Smooth muscle cell (in vitro differentiated cells): Measurements from ENCODE around the gene IDH3A. TPM values are rescaled to one million over a fixed set of nuclear protein-coding genes. Genes with fewer than 3 reads are reported as not detected.

Experiments
- DNase-seq: peaks from one replicate; lab custom pipeline; 2025; ENCODE audit not compliant: unreplicated experiment; lab: John Stamatoyannopoulos, UW
- H2AFZ ChIP-seq: fragments of 200-600 bp; sonication (generic); 2 replicates; pipeline ENCODE4 v1.6.0; 2016; ENCODE audit warnings: antibody characterized with exemption, low read depth, mild to moderate bottlenecking
- H3F3A ChIP-seq: fragments of 200-600 bp; sonication (generic); 2 replicates; pipeline ENCODE4 v1.6.0; 2017; ENCODE audit warnings: antibody characterized with exemption, low read depth
- H3K27ac ChIP-seq: fragments of 200-600 bp; sonication (generic); 2 replicates; pipeline ENCODE4 v1.5.1; 2016; ENCODE audit warnings: low read depth, mild to moderate bottlenecking
- H3K27me3 ChIP-seq: fragments of 200-600 bp; sonication (generic); 2 replicates; pipeline ENCODE4 v1.6.1; 2016; ENCODE audit warnings: low read depth, mild to moderate bottlenecking
- H3K36me3 ChIP-seq: fragments of 200-600 bp; sonication (generic); 2 replicates; pipeline ENCODE4 v1.5.1; 2016; ENCODE audit warnings: low read depth
- H3K4me1 ChIP-seq: fragments of 200-600 bp; sonication (generic); 2 replicates; pipeline ENCODE4 v1.5.1; 2016; ENCODE audit warnings: low read depth
- H3K4me2 ChIP-seq: fragments of 200-600 bp; sonication (generic); 2 replicates; pipeline ENCODE4 v1.6.0; 2016; ENCODE audit warnings: mild to moderate bottlenecking
- H3K4me3 ChIP-seq: fragments of 200-600 bp; sonication (generic); 2 replicates; pipeline ENCODE4 v1.5.1; 2016; ENCODE audit warnings: mild to moderate bottlenecking
- H3K79me2 ChIP-seq: fragments of 200-600 bp; sonication (generic); 2 replicates; pipeline ENCODE4 v1.6.0; 2016; ENCODE audit warnings: low read depth, mild to moderate bottlenecking
- H3K9ac ChIP-seq: fragments of 200-600 bp; sonication (generic); 2 replicates; pipeline ENCODE4 v1.6.0; 2016; ENCODE audit warnings: low read depth
- H3K9me3 ChIP-seq: fragments of 200-600 bp; sonication (generic); replicated peaks from 2 replicates; pipeline ENCODE4 v1.5.1; 2016; ENCODE audit warnings: low read depth
- H4K20me1 ChIP-seq: fragments of 200-600 bp; sonication (generic); 2 replicates; pipeline ENCODE4 v1.6.0; 2016; ENCODE audit warnings: low read depth
- whole genome bisulfite sequencing: methylation state at CpG from one replicate; pipeline ENCODE4 v1.1.7; 2016; ENCODE audit warnings: low lambda C conversion rate; 5-methylcytosine and 5-hydroxymethylcytosine counted together
- polyA plus RNA-seq: library from polyadenylated mRNA; unstranded; fragments of >200 nt; fragmentation: Nextera tagmentation; extraction: Ambion mirVana; gene quantifications from 2 replicates; pipeline ENCODE4 v1.2.1, GENCODE V29; 2016
- total RNA-seq: library from RNA; depleted of rRNA; stranded (reverse); fragments of >200 nt; gene quantifications from 2 replicates; pipeline ENCODE4 v1.2.3, GENCODE V29; 2014
- TF ChIP-seq, protein P1 (sequence below): fragments of 200-600 bp; sonication (generic); IDR thresholded peaks from 2 replicates; pipeline ENCODE4 v1.5.1; 2017; ENCODE audit warnings: borderline replicate concordance, mild to moderate bottlenecking, antibody characterized with exemption; ENCODE audit not compliant: insufficient read depth, poor library complexity, severe bottlenecking

The IDH3A gene
- total and polyA plus RNA-seq, 2 experiments from 2014 or later: 31.3 to 56.9 TPM

GRCh38 chr15:78168608-78169007 is 19.4 kb downstream of the IDH3A start:
- Histone ChIP-seq H4K20me1 (no peaks in the 10 kb centered on the region), H3K27ac (no peak overlapping the region), H3K9ac (no peak overlapping the region), H3K4me3 (no peak overlapping the region), H3K27me3 (no peaks in the 10 kb centered on the region), H3K79me2 (no peaks in the 10 kb centered on the region), H3F3A (no peaks in the 10 kb centered on the region), H3K36me3 (peaks cover 25% of the 10 kb centered on the region), H3K9me3 (no peaks in the 10 kb centered on the region), H2AFZ (no peak overlapping the region), H3K4me1 (no peaks in the 10 kb centered on the region), H3K4me2 (no peak overlapping the region)
- WGBS: 99% methylated on average over 5 of the region's 5 CpGs
- DNase-seq: no peak
- TF ChIP-seq, protein P1, sequence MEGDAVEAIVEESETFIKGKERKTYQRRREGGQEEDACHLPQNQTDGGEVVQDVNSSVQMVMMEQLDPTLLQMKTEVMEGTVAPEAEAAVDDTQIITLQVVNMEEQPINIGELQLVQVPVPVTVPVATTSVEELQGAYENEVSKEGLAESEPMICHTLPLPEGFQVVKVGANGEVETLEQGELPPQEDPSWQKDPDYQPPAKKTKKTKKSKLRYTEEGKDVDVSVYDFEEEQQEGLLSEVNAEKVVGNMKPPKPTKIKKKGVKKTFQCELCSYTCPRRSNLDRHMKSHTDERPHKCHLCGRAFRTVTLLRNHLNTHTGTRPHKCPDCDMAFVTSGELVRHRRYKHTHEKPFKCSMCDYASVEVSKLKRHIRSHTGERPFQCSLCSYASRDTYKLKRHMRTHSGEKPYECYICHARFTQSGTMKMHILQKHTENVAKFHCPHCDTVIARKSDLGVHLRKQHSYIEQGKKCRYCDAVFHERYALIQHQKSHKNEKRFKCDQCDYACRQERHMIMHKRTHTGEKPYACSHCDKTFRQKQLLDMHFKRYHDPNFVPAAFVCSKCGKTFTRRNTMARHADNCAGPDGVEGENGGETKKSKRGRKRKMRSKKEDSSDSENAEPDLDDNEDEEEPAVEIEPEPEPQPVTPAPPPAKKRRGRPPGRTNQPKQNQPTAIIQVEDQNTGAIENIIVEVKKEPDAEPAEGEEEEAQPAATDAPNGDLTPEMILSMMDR: no peak

- Histone ChIP-seq H3F3A (no peaks in the 10 kb centered on the region), H3K4me2 (no peak overlapping the region), H3K9ac (no peak overlapping the region), H3K27ac (no peak overlapping the region), H3K79me2 (no peaks in the 10 kb centered on the region), H3K27me3 (no peaks in the 10 kb centered on the region), H4K20me1 (no peaks in the 10 kb centered on the region), H3K9me3 (no peaks in the 10 kb centered on the region), H3K4me3 (no peak overlapping the region), H2AFZ (no peak overlapping the region), H3K4me1 (no peaks in the 10 kb centered on the region), H3K36me3 (peaks cover 21% of the 10 kb centered on the region)
- 98% methylated on average over 17 of the region's 17 CpGs for WGBS
- no peak for DNase-seq
- TF ChIP-seq, protein P1: no peak
Measured at GRCh38 chr15:78170848-78171773, 21.9 kb downstream of the IDH3A start.

DNA sequence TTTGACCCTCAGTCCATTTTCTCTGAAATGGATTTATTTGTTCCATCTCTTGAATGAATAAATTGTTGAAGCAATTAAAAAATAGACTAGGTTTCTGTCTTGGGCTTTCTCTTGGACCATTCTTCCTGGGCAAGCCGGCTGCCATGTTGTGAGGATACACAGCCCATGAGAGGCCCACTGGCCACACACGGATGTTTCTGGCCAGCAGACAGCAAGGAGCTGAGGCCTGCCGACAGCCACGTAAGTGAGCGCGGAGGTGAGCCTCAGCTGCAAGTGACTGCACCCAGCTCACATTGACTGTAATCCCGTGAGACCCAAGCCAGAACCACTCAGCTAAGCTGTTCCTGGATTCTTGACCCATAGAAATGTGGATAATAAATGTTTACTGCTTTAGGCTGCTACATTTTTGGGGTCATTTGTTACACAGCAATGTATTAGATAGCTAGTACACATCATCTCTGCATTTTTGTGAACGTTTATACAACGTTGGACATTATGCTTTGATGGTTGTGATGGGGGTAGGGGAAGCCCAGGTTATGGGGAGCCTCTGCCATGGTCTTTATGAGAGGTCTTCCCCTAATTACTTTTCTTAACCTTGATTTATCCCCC is 22.8 kb downstream of the IDH3A start:
- Histone ChIP-seq H3K4me3 (no peak overlapping the region), H2AFZ (no peak overlapping the region), H3F3A (no peaks in the 10 kb centered on the region), H3K4me1 (no peaks in the 10 kb centered on the region), H3K9me3 (no peaks in the 10 kb centered on the region), H3K27me3 (no peaks in the 10 kb centered on the region), H3K79me2 (no peaks in the 10 kb centered on the region), H3K36me3 (peaks cover 19% of the 10 kb centered on the region), H4K20me1 (no peaks in the 10 kb centered on the region), H3K27ac (no peak overlapping the region), H3K4me2 (no peak overlapping the region), H3K9ac (no peak overlapping the region)
- WGBS: 97% methylated on average over 9 of the region's 9 CpGs
- TF ChIP-seq, protein P1: no peak
- DNase-seq: no peak
